ENCODE results near the gene PDILT. TPM values are rescaled to one million over a fixed set of nuclear protein-coding genes. Genes with fewer than 3 reads are reported as not detected.
"Not testable (repeated sequence)": the region's sequence is repeated elsewhere in the genome, so short reads cannot be mapped to it uniquely, and the experiment has no call there.

Gene PDILT
- total RNA-seq, 8 experiments from 2014 or later, result 0.15 TPM; not detected in 7

DNA sequence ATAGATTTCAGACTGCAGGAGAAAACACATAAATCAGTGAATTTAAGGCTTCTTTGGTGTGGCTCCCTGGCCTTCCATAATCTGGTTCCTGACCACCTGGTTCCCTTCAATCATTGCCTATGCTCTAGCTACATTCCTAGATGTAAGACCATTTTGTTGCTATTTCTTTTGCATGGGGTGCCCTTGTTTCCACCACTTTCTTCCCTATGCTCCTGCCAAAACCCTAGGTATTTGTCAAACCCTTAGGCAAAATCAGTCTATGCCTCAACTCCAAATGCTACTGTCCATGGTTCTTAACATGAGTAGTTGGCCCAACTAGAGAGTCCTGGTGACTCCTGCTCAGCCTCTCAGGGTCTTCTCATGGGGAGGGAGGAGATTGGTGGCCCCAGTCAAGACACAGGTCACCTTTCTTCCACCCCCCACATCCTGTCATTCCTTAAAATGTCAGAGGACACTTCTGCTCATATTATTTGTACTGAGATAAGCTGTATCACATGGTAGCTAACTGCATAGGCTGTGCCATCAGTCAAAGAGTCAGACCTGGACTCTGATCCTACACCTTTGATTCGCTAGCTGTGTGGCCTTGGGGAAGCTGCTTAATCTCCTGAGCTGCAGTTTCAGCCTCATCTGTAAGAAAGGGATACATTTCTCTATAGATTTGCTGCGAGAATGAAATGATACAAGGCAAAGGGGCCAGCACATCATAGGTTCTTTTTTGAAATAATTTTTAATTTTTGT is 19.8 kb upstream of the PDILT start:
- Histone ChIP-seq H3K4me3 (no peak overlapping the region), H3K27ac (no peak overlapping the region), H3K4me1 (replicated peaks in 1 of 2) (no peaks in the 10 kb centered on the region)
- in situ Hi-C loops (cut with MboI; ENCODE audit: low pct_unique_long_range_greater_than_20kb in 2 of 9, low sequenced_read_pairs in 9 of 9, unreplicated experiment in 9 of 9), result no loop called here
- no peak for ATAC-seq (replicated peaks in 6 of 8)
- 0 to 92% (median 56%) methylated on average over 1 to 2 of the region's 2 CpGs; no CpG with 5 or more reads in 4 of the 10 experiments for WGBS, 10 experiments

GRCh38 chr16:20423772-20424128 is 19.2 kb upstream of the PDILT start:
- H3K4me1 ChIP-seq (replicated peaks in 1 of 2); H3K4me3 ChIP-seq; in situ Hi-C loops (cut with MboI; ENCODE audit: low pct_unique_long_range_greater_than_20kb in 2 of 9, low sequenced_read_pairs in 9 of 9, unreplicated experiment in 9 of 9); H3K27ac ChIP-seq; ATAC-seq (replicated peaks in 6 of 8): not testable (repeated sequence)
- 0 to 70% (median 53%) methylated on average over 1 to 3 of the region's 5 CpGs; no CpG with 5 or more reads in 5 of the 10 experiments for WGBS, 10 experiments

- H3K4me1 ChIP-seq (replicated peaks in 1 of 2); H3K27ac ChIP-seq; H3K4me3 ChIP-seq; in situ Hi-C loops (cut with MboI; ENCODE audit: low pct_unique_long_range_greater_than_20kb in 2 of 9, low sequenced_read_pairs in 9 of 9, unreplicated experiment in 9 of 9); ATAC-seq (replicated peaks in 6 of 8): not testable (repeated sequence)
- WGBS, 10 experiments, result 0 to 85% (median 24%) methylated on average over 1 to 2 of the region's 2 CpGs; no CpG with 5 or more reads in 2 of the 10 experiments
Observed at GRCh38 chr16:20421748-20422147, 17.2 kb upstream of the PDILT start.

DNA sequence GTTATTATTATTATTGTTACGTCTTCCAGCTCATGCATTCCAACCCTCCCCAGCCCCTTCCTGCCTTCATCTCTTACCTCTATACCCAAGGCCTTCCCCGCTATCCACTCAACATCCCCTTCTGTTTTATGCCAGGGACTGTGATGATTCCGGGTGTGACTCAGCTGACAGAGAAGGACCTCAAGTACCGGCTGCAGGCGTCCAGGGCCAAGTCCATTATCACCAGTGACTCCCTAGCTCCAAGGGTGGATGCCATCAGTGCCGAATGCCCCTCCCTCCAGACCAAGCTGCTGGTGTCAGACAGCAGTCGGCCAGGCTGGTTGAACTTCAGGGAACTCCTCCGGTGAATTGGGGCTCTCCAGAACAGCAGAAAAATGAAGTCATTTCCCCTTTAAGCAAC is 14.6 kb upstream of the PDILT start:
- 4 to 95% (median 78%) methylated on average over 1 to 5 of the region's 8 CpGs; no CpG with 5 or more reads in 3 of the 10 experiments for WGBS, 10 experiments
- H3K27ac ChIP-seq; in situ Hi-C loops (cut with MboI; ENCODE audit: low pct_unique_long_range_greater_than_20kb in 2 of 9, low sequenced_read_pairs in 9 of 9, unreplicated experiment in 9 of 9); H3K4me3 ChIP-seq; H3K4me1 ChIP-seq (replicated peaks in 1 of 2): not testable (repeated sequence)
- peak in 2 of 8 experiments; percentile 46 to 67 for ATAC-seq (replicated peaks in 6 of 8)

GRCh38 chr16:20415541-20415940 is 11.0 kb upstream of the PDILT start:
- WGBS, 10 experiments, result 0 to 81% (median 34%) methylated on average over 1 of the region's 1 CpG; no CpG with 5 or more reads in 2 of the 10 experiments
- peak in 2 of 8 experiments; percentile 86 to 90 for ATAC-seq (replicated peaks in 6 of 8)
- in situ Hi-C loops (cut with MboI; ENCODE audit: low pct_unique_long_range_greater_than_20kb in 2 of 9, low sequenced_read_pairs in 9 of 9, unreplicated experiment in 9 of 9), result no loop called here
- H3K4me3 ChIP-seq, result no peak overlapping the region
- no peaks in the 10 kb centered on the region for H3K4me1 ChIP-seq (replicated peaks in 1 of 2)
- no peak overlapping the region for H3K27ac ChIP-seq

DNA sequence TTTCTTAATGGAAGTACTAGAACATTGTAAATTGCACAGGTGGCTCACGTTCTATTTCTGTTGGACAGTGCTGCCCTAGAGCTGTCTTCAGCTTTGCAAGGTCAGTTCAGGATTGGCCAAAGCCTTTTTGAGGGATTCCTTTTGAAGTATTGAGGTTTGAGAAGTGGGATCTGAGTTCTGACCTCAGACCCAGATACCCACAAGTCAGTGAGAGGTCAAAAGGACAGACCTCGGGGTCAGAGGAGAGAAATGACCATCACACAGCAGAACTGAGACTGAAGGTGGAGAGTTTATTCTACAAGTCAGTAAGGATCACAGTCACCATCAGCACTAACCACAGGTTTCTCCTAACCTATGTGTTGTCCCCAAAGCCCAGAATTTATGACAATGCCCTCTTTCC is 6.5 kb upstream of the PDILT start:
- Histone ChIP-seq H3K4me1 (replicated peaks in 1 of 2) (no peaks in the 10 kb centered on the region), H3K27ac (no peak overlapping the region), H3K4me3 (no peak overlapping the region)
- no peak for ATAC-seq (replicated peaks in 6 of 8)
- WGBS, 10 experiments, result 40 to 100% (median 87%) methylated on average over 1 to 2 of the region's 2 CpGs; no CpG with 5 or more reads in 2 of the 10 experiments
- in situ Hi-C loops (cut with MboI; ENCODE audit: low pct_unique_long_range_greater_than_20kb in 2 of 9, low sequenced_read_pairs in 9 of 9, unreplicated experiment in 9 of 9), result no loop called here

- in situ Hi-C loops (cut with MboI; ENCODE audit: low pct_unique_long_range_greater_than_20kb in 2 of 9, low sequenced_read_pairs in 9 of 9, unreplicated experiment in 9 of 9), result no loop called here
- H3K27ac ChIP-seq, result no peak overlapping the region
- no peaks in the 10 kb centered on the region for H3K4me1 ChIP-seq (replicated peaks in 1 of 2)
- 0 to 100% (median 77%) methylated on average over 1 to 6 of the region's 6 CpGs for WGBS, 10 experiments
- H3K4me3 ChIP-seq, result no peak overlapping the region
- peak in 3 of 8 experiments; percentile 97 to 98 (median 98) for ATAC-seq (replicated peaks in 6 of 8)
Observed at GRCh38 chr16:20410121-20410723, 5.7 kb upstream of the PDILT start.

GRCh38 chr16:20409398-20410120 is 5.0 kb upstream of the PDILT start, which contains the start of gene ACSM5:
TSS of gene ACSM5 (plus strand) at chr16:20409534. CDS start at chr16:20411485, 1,951 bp downstream.
- in situ Hi-C loops (cut with MboI; ENCODE audit: low pct_unique_long_range_greater_than_20kb in 2 of 9, low sequenced_read_pairs in 9 of 9, unreplicated experiment in 9 of 9), result no loop called here
- Histone ChIP-seq H3K27ac (no peak within 1 kb of the TSS), H3K4me3 (no peak within 1 kb of the TSS), H3K4me1 (replicated peaks in 1 of 2) (no peaks in the 10 kb centered on the region)
- WGBS, 10 experiments, result 0 to 80% methylated on average over 1 of the region's 6 CpGs; no CpG with 5 or more reads in 8 of the 10 experiments
- ATAC-seq (replicated peaks in 6 of 8), result peak in 3 of 8 experiments; percentile 29 to 41 (median 41)

DNA sequence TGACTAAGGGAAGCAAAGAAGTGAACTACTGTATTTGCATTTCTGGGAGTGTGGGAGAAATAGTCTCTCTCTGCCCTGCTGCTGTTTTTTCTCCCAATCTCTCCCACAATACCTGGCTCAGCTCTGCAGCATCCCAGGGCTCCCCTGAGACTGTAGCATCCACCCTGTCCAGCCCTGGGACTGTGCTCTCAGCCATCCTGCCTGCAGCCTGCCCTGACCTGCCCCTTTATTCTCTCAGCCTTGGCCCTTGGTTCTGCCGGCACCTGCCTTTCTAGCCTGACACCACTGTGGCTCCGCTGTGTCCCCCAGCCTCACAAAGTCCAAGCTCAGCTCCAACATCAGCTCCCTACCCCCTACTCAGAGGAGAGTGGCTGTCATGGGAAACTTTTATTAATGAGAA is 1.9 kb downstream of the PDILT start:
- no peak for ATAC-seq (replicated peaks in 6 of 8)
- 100% methylated on average over 1 of the region's 2 CpGs; no CpG with 5 or more reads in 8 of the 10 experiments for WGBS, 10 experiments
- peaks cover 0 to 5% of the 10 kb centered on the region in 2 donors for H3K4me1 ChIP-seq (replicated peaks in 1 of 2)
- in situ Hi-C loops (cut with MboI; ENCODE audit: low pct_unique_long_range_greater_than_20kb in 2 of 9, low sequenced_read_pairs in 9 of 9, unreplicated experiment in 9 of 9), result no loop called here
- no peak overlapping the region for H3K27ac ChIP-seq
- H3K4me3 ChIP-seq, result no peak overlapping the region

- ATAC-seq (replicated peaks in 6 of 8), result no peak
Observed at GRCh38 chr16:20401475-20402016, 3.0 kb downstream of the PDILT start.

DNA sequence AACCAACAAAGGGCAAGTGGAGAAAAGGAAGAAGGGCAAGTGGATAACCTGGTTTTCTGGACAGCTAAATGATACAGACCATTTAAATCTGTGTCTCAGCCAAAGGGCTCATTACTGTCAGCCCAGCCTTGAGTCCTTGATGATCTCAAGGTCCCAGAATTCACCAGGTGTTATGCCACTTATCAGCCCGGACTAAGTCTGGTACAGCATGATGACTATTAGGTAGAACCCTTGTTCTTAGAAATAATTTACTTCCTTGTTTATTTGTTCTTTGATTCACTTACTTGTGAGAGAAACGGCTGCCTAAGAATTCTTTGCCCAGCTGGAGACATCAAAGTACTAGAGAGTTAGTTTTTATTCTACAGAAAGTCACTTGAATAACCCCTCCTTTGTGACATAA is 3.5 kb downstream of the PDILT start:
- H3K4me1 ChIP-seq (replicated peaks in 1 of 2), result peaks cover 0 to 5% of the 10 kb centered on the region in 2 donors
- 5 to 100% (median 44%) methylated on average over 1 to 2 of the region's 2 CpGs; no CpG with 5 or more reads in 3 of the 10 experiments for WGBS, 10 experiments
- no peak for ATAC-seq (replicated peaks in 6 of 8)
- in situ Hi-C loops (cut with MboI; ENCODE audit: low pct_unique_long_range_greater_than_20kb in 2 of 9, low sequenced_read_pairs in 9 of 9, unreplicated experiment in 9 of 9), result no loop called here
- H3K4me3 ChIP-seq, result no peak overlapping the region
- H3K27ac ChIP-seq, result no peak overlapping the region

More at GRCh38 chr16:20401475-20402016, 3.0 kb downstream of the PDILT start:
- 6 to 100% (median 85%) methylated on average over 1 to 5 of the region's 8 CpGs; no CpG with 5 or more reads in 4 of the 10 experiments for WGBS, 10 experiments
- no peak overlapping the region for H3K27ac ChIP-seq
- peaks cover 0 to 5% of the 10 kb centered on the region in 2 donors for H3K4me1 ChIP-seq (replicated peaks in 1 of 2)
- in situ Hi-C loops (cut with MboI; ENCODE audit: low pct_unique_long_range_greater_than_20kb in 2 of 9, low sequenced_read_pairs in 9 of 9, unreplicated experiment in 9 of 9), result no loop called here
- no peak overlapping the region for H3K4me3 ChIP-seq

DNA sequence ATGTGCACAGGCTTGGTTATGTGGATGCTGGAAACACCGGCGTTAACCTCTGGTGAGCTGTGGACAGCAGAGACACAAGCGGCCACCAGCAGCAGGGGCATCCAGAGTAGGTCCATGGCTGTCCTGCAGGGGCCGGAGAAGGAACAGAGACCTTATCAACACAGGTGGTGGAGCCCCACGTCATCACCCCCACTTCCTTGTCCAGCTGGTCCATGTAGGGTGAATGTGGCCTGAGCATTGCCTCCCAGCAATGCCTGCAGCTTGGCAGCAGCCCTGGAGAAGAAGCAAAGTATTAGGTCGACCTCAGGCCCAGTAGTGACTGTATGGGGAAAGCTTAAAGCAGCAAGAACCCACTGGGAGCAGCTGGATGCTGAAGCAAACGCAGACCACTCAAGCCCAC is 5.4 kb downstream of the PDILT start:
- no peak for ATAC-seq (replicated peaks in 6 of 8)
- WGBS, 10 experiments, result 0 to 80% (median 40%) methylated on average over 1 to 3 of the region's 7 CpGs; no CpG with 5 or more reads in 7 of the 10 experiments
- Histone ChIP-seq H3K27ac (no peak overlapping the region), H3K4me1 (replicated peaks in 1 of 2) (peaks cover 0 to 5% of the 10 kb centered on the region in 2 donors), H3K4me3 (no peak overlapping the region)
- in situ Hi-C loops (cut with MboI; ENCODE audit: low pct_unique_long_range_greater_than_20kb in 2 of 9, low sequenced_read_pairs in 9 of 9, unreplicated experiment in 9 of 9), result loop anchor here in 4 of 9 experiments (10.0 to 25.0 kb wide), 5 partner anchors 64 to 812 kb away; no protein-coding TSS in a partner anchor

Data from motor neuron (in vitro differentiated cells).